Loucy (cell line): ENCODE results near the gene KCNJ3.

Experiments used
- H2AFZ ChIP-seq: fragments of 200-600 bp; sonication (generic); 2 replicates; pipeline ENCODE4 v1.6.0; 2016; ENCODE audit warnings: antibody characterized with exemption, mild to moderate bottlenecking, low read length, moderate library complexity
- H3F3A ChIP-seq: fragments of 200-600 bp; 2 replicates; pipeline ENCODE4 v1.6.0; 2016; ENCODE audit warnings: antibody characterized with exemption, low read depth, mild to moderate bottlenecking
- H3K27me3 ChIP-seq: fragments of 200-600 bp; sonication (generic); 2 replicates; pipeline ENCODE4 v1.6.1; 2014; ENCODE audit warnings: low read length, mild to moderate bottlenecking; ENCODE audit not compliant: insufficient read depth, poor library complexity, severe bottlenecking
- H3K36me3 ChIP-seq: fragments of 200-600 bp; sonication (generic); 2 replicates; pipeline ENCODE4 v1.6.1; 2016; ENCODE audit warnings: low read length; ENCODE audit not compliant: insufficient read depth
- H3K4me1 ChIP-seq: fragments of 200-600 bp; sonication (generic); 2 replicates; pipeline ENCODE4 v1.5.1; 2014; ENCODE audit warnings: low read length, mild to moderate bottlenecking; ENCODE audit not compliant: insufficient read depth, poor library complexity, severe bottlenecking
- H3K4me2 ChIP-seq: fragments of 200-600 bp; sonication (generic); 2 replicates; pipeline ENCODE4 v1.6.0; 2014; ENCODE audit warnings: antibody characterized with exemption, low read length, low read depth, mild to moderate bottlenecking; ENCODE audit not compliant: poor library complexity, severe bottlenecking
- H3K4me3 ChIP-seq: fragments of 200-600 bp; sonication (generic); 2 replicates; pipeline ENCODE4 v1.5.1; 2014; ENCODE audit warnings: low read length, mild to moderate bottlenecking, mixed read lengths; ENCODE audit not compliant: poor library complexity, severe bottlenecking
- H3K79me2 ChIP-seq: fragments of 200-600 bp; sonication (generic); 2 replicates; pipeline ENCODE4 v1.6.1; 2014; ENCODE audit warnings: low read length; ENCODE audit not compliant: insufficient read depth
- H3K9ac ChIP-seq: fragments of 200-600 bp; sonication (generic); 2 replicates; pipeline ENCODE4 v1.6.0; 2014; ENCODE audit warnings: mild to moderate bottlenecking, low read depth, low read length, moderate library complexity; ENCODE audit not compliant: poor library complexity, severe bottlenecking
- H3K9me2 ChIP-seq: fragments of 200-600 bp; sonication (generic); replicated peaks from 2 replicates; pipeline ENCODE4 v1.6.1; 2016; ENCODE audit warnings: low read depth, low read length, mixed read lengths
- H3K9me3 ChIP-seq: fragments of 200-600 bp; sonication (generic); 2 replicates; pipeline ENCODE4 v1.6.1; 2014; ENCODE audit warnings: mild to moderate bottlenecking, antibody characterized with exemption, low read length, low read depth; ENCODE audit not compliant: insufficient read depth
- H4K20me1 ChIP-seq: fragments of 200-600 bp; sonication (generic); 2 replicates; pipeline ENCODE4 v1.6.0; 2014; ENCODE audit warnings: antibody characterized with exemption, low read length, mild to moderate bottlenecking; ENCODE audit not compliant: insufficient read depth, poor library complexity, severe bottlenecking
- CTCF ChIP-seq: fragments of 200-600 bp; sonication (generic); conservative IDR thresholded peaks from 2 replicates; pipeline ENCODE4 v1.5.1; 2014; ENCODE audit warnings: mild to moderate bottlenecking, antibody characterized with exemption, low read length
- EZH2phosphoT487 ChIP-seq: fragments of 200-600 bp; IDR thresholded peaks from 2 replicates; pipeline ENCODE4 v1.6.1; 2018; ENCODE audit warnings: antibody characterized with exemption, mild to moderate bottlenecking, moderate library complexity, borderline replicate concordance

KCNJ3 gene

GRCh38 chr2:154813636-154814035, 115.1 kb downstream of the KCNJ3 start:
- no peaks in the 10 kb centered on the region for H3K9me2 ChIP-seq
- no peak overlapping the region for H3K4me3 ChIP-seq
- TF ChIP-seq CTCF, result no peak
- TF ChIP-seq EZH2phosphoT487, result no peak
- no peak overlapping the region for H3K4me2 ChIP-seq
- no peaks in the 10 kb centered on the region for H3K36me3 ChIP-seq
- H3K9me3 ChIP-seq, result no peaks in the 10 kb centered on the region
- H2AFZ ChIP-seq, result no peak overlapping the region
- no peak overlapping the region for H3K9ac ChIP-seq
- no peaks in the 10 kb centered on the region for H4K20me1 ChIP-seq
- no peaks in the 10 kb centered on the region for H3K79me2 ChIP-seq
- H3K4me1 ChIP-seq, result no peaks in the 10 kb centered on the region
- H3F3A ChIP-seq, result no peaks in the 10 kb centered on the region
- no peaks in the 10 kb centered on the region for H3K27me3 ChIP-seq

GRCh38 chr2:154814856-154815255, 116.4 kb downstream of the KCNJ3 start:
- Histone ChIP-seq H4K20me1 (no peaks in the 10 kb centered on the region), H3K27me3 (no peaks in the 10 kb centered on the region)

GRCh38 chr2:154825358-154825757, 126.9 kb downstream of the KCNJ3 start:
- TF ChIP-seq CTCF, result no peak
- TF ChIP-seq EZH2phosphoT487, result no peak
- Histone ChIP-seq H4K20me1 (no peaks in the 10 kb centered on the region), H3K4me3 (no peak overlapping the region), H3K9ac (no peak overlapping the region), H2AFZ (0 out of 2 replicates have a peak overlapping the region, but pooled peaks have one; percentile 21), H3F3A (no peaks in the 10 kb centered on the region), H3K9me2 (no peaks in the 10 kb centered on the region), H3K4me1 (no peaks in the 10 kb centered on the region), H3K27me3 (no peaks in the 10 kb centered on the region), H3K36me3 (no peaks in the 10 kb centered on the region), H3K79me2 (no peaks in the 10 kb centered on the region), H3K9me3 (no peaks in the 10 kb centered on the region), H3K4me2 (no peak overlapping the region)

More at GRCh38 chr2:154814856-154815255, 116.4 kb downstream of the KCNJ3 start:
- Histone ChIP-seq H3K9me2 (no peaks in the 10 kb centered on the region), H3K9me3 (no peaks in the 10 kb centered on the region), H3K36me3 (no peaks in the 10 kb centered on the region), H3K4me3 (no peak overlapping the region), H3K4me2 (no peak overlapping the region), H3F3A (no peaks in the 10 kb centered on the region), H2AFZ (no peak overlapping the region), H3K79me2 (no peaks in the 10 kb centered on the region), H3K4me1 (no peaks in the 10 kb centered on the region), H3K9ac (no peak overlapping the region)
- no peak for TF ChIP-seq EZH2phosphoT487
- TF ChIP-seq CTCF, result no peak
